ENCODE results near the gene NCDN.

Gene NCDN

DNA sequence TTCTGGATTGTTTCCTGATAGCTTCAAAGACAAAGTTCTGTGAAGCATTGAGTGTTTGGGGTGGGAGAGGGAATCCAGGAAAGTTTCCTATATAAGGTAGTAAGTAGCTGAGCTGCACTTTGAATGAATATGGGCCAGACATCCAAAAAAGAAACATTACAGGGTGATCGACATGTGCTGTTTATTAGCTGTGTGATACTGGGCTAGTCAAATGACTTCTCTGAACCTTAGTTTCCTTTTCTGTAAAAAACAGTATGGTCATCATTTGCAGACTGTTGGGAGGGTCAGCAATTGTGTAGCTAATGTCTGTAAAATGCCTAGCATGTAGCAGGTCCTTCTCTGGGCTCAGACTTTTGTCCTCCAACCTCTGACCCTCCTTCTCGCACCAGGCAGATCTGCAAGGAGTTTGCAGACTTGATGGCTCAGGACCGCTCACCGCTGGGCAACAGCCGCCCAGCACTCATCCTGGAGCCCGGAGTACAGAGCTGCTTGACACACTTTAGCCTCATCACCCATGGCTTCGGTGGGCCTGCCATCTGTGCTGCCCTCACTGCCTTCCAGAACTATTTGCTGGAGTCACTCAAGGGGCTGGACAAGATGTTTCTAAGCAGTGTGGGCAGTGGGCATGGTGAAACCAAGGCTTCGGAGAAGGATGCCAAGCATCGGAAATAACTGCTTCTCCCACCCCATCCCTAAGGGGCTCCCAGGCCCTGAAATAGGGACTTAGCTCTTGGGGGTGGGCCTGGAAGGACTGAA lies 36.6 kb downstream of the NCDN start:
- no peak for DNase-seq

DNA sequence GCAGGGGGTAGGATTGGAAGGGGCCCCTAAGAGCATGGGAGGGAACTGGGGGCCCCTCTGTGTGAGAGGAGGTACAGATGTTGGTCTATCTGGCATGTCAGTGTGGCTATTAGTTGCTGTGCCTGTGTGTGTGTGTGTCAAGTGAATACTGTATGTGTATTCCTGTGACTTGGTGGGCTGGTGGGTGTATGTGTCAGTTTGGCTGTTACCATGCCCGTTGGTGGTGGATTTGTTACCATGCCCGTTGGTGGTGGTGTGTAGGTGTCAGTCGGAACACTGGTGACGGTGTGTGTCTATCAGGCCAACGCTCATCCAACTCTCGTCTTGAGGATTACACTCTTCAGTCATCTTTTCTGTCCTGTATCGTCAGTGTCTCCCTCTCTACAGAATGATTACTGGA lies 38.1 kb downstream of the NCDN start:
- DNase-seq, result no peak

DNA sequence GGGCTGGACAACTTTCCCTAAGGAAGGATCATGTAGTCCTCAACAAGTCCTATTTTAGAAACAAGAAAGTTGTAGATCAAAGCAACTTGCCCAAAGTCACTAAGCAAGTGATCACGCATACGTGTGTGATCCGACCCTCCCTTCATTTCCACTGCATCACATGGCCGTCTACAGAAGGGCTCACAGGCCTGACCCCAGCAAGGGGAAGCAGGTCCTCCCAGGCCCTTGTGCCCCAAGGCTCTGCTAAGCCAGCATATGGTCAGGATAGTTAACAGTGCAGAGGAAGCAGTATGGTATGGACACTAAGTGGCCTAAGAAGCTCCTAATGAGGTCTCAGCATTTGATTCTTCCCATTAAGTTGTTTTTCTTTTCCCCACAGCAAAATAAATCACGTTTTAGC lies 40.3 kb downstream of the NCDN start:
- no peak for DNase-seq

- DNase-seq, result no peak
These were observed 41.3 kb downstream of the NCDN start for GRCh38 chr1:35598895-35599294.

DNA sequence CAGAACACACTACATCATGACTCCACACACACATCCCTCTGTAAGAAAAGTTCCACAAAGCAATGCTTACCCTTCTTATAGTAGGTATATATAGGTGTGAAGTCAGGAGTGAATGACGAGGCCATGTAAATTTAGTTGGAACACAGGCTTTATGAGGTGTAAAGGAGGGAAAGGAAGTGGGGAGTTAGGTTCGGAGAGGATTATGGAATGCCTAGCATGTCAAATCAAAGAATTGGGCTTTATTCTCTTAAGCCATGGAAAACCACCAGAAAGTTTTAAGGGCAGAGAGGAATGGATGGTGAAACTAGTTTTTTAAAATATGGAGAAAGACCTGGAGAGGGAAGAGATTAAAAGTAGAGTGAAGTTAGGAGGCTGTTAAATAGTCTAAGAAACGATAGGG lies 41.8 kb downstream of the NCDN start:
- no peak for DNase-seq

- no peak for DNase-seq
These were observed 43.0 kb downstream of the NCDN start for GRCh38 chr1:35600593-35600992.

DNA sequence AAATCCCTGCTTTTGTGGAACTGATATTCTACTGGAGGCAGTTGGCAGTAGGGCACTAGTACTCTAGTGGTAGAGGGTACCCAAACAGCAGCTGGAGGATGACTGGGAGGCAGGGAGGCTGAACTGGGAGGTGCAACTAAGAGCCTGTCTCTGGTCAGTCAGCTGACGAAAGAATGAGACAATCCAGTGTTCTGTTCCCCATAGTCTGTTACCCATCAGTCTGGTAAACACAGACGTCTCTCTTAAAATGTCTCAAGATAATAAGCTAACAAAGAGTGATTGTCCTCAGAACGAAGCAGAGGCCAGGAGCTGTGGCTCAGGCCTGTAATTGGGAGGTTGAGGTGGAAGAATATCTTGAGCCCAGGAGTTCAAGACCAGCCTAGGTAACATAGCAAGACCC lies 45.9 kb downstream of the NCDN start:
- no peak for DNase-seq

- no peak for DNase-seq
These were observed 46.3 kb downstream of the NCDN start for GRCh38 chr1:35603941-35604340.

- no peak for DNase-seq
These were observed 47.7 kb downstream of the NCDN start for GRCh38 chr1:35605071-35605866.

DNA sequence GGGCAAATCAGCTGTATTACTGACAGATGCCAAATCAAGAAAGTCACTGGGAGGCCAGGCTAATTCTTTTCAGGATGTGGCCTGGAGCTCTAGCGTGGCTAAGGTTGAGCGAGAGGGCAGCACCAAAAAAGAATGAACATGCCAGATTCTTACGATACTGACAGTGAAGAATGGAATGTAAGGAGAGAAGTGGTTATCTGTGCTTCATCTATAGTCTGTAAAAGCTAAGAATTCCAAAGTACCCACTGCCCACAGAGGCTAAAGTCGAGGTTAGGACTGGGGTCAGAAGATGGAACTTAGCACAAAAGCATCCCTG lies 48.2 kb downstream of the NCDN start:
- no peak for DNase-seq

DNA sequence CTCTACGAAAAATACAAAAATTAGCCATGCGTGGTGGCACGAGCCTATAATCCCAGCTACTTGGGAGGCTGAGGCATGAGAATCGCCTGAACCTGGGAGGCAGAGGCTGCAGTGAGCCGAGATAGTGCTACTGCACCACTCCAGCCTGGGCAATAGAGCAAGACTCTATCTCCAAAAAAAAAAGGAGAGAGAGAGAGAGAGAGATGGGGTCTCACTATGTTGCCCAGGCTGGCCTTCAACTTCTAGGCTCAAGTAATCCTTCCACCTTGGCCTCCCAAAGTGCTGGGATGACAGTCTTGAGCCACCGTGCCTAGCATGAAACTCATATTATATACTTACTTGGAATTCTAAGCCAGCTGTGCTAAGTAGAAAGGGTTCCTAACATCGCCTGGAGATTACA lies 54.1 kb downstream of the NCDN start:
- no peak for DNase-seq

DNA sequence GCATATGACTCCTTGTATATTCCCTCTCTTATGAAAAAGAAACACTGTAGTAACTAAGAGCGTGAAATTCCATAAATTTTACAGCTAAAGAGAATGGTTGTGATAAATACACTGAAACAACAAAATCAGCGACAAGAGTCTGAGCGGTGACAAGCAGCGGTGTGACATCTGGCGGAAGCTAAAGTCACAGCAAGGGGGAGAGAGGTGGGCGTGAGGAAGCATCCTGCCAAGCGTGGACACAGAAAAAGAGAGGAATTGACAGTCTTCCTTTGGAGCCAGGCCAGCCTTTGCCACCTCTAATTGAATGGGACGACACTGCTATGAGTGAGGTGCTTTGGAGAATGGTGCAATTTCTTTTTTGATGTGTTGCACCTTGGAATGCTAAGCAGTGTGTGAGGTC lies 57.8 kb downstream of the NCDN start:
- no peak for DNase-seq

Measured in activated CD4-positive, alpha-beta T cell treated with anti-CD3 and anti-CD28 coated beads, Interleukin-2, Interleukin-6, amounts not matched to agents 100 ng/mL and 50 ng/mL, durations not matched to agents 16 hours and 8 hours (primary cell).